Prostate gland (tissue), 2 donors: Measurements from ENCODE around the gene LDLRAD4.

Experiments used
- POLR2A ChIP-seq: fragments of 450-650 bp; IDR thresholded peaks from one replicate; pipeline ENCODE4 v1.6.1; 2016; ENCODE audit warnings: antibody characterized with exemption, mild to moderate bottlenecking
- POLR2AphosphoS5 ChIP-seq: sonication (generic); formaldehyde crosslinking; IDR thresholded peaks from one replicate; pipeline ENCODE4 v1.6.1; 2017; ENCODE audit warnings: antibody characterized with exemption
- TF ChIP-seq, protein P1 (sequence below), 4 experiments: fragments of 200-600 bp in 2 of 4; fragments of 450-650 bp in 2 of 4; sonication (generic) in 2 of 4; IDR thresholded peaks; 1 replicate in 3 of 4; 2 replicates in 1 of 4; pipeline ENCODE4 v1.5.1; 2016 to 2019; ENCODE audit warnings: antibody characterized with exemption in 4 of 4, mild to moderate bottlenecking in 2 of 4, moderate library complexity in 2 of 4

DNA sequence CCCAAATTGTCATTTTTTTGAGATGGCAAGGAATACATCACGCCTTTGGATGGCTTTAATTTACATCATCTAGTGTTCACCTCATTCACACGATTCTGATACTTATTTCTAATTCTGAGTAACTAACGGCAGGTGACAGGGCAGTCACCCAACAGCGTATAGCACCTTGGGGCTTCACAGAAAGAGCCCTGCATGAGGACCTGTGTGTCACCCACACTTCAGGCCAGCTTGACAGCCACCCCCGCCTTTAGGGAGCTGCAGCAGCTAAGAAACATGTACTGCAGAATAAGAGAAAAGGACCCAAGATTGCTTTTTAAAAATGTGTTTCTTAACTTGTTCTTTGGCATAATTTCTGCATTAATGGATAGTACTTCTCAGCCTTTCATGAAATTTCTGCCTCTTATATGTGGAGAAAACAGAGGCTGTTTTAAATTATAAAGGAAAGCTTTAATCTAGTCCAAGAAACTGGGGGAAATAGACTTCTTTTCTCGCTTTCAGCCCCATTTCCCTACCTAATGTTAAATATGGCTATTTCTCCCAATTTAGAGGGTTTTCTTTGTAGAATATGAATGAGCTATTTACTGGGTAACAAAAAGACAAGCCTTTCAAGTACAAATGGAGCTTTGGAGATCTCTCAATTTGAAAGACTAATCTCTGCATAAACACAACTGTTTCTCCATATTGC is 245.1 kb downstream of the LDLRAD4 start:
- TF ChIP-seq, protein P1, sequence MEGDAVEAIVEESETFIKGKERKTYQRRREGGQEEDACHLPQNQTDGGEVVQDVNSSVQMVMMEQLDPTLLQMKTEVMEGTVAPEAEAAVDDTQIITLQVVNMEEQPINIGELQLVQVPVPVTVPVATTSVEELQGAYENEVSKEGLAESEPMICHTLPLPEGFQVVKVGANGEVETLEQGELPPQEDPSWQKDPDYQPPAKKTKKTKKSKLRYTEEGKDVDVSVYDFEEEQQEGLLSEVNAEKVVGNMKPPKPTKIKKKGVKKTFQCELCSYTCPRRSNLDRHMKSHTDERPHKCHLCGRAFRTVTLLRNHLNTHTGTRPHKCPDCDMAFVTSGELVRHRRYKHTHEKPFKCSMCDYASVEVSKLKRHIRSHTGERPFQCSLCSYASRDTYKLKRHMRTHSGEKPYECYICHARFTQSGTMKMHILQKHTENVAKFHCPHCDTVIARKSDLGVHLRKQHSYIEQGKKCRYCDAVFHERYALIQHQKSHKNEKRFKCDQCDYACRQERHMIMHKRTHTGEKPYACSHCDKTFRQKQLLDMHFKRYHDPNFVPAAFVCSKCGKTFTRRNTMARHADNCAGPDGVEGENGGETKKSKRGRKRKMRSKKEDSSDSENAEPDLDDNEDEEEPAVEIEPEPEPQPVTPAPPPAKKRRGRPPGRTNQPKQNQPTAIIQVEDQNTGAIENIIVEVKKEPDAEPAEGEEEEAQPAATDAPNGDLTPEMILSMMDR (IDR thresholded peaks at IDR 0.05) = no peak
- TF ChIP-seq POLR2AphosphoS5 (no peak), POLR2A (no peak)
